AG09309 (cell line): ENCODE measurements around the gene LIG3.

Source experiments
- DNase-seq: peaks from one replicate; pipeline ENCODE4 v3.0.0-alpha.2; 2010; ENCODE audit warnings: low read depth
- H3K4me3 ChIP-seq: 2 replicates; pipeline ENCODE4 v1.5.1; 2011; ENCODE audit warnings: mild to moderate bottlenecking, low read depth, low read length, moderate library complexity; ENCODE audit not compliant: control insufficient read depth
- TF ChIP-seq, protein P1 (sequence below): IDR thresholded peaks from 2 replicates; pipeline ENCODE4 v1.5.1; 2011; ENCODE audit warnings: mild to moderate bottlenecking, low read depth, low read length, inconsistent platforms; ENCODE audit not compliant: insufficient read depth, control insufficient read depth; ENCODE audit errors: missing control alignments

LIG3 gene

DNA sequence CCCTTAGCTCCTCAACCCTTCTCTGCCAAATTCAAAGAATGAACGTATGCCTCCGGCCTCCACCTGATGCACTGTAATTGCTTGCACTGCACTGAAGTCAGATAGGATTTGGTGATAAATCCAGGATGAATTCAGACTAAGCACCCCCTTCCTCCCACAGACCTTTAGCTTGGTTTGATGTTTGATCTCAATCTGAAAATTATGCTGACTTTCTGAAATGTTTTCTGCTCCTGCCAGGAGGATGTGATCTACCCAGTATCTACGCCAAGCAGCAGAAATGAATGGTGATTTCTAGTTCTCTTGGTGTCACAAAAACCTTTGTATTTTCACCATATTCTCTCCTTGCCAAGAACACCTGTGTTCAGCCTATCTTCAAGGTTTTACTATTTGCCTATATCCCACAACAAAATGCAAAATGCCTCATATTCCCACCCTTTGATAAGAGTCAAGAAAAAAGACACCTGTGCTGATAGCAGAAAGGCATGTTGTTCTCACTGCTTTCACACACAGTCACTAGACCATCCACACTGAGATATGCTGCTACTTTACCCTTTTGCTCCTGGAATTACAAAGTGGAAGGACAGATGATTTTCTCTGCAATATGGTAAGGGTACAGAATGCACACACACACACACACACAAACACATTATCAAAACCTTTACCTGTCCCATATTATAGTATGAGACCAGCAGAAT is 68.5 kb downstream of the LIG3 start:
- TF ChIP-seq, protein P1, sequence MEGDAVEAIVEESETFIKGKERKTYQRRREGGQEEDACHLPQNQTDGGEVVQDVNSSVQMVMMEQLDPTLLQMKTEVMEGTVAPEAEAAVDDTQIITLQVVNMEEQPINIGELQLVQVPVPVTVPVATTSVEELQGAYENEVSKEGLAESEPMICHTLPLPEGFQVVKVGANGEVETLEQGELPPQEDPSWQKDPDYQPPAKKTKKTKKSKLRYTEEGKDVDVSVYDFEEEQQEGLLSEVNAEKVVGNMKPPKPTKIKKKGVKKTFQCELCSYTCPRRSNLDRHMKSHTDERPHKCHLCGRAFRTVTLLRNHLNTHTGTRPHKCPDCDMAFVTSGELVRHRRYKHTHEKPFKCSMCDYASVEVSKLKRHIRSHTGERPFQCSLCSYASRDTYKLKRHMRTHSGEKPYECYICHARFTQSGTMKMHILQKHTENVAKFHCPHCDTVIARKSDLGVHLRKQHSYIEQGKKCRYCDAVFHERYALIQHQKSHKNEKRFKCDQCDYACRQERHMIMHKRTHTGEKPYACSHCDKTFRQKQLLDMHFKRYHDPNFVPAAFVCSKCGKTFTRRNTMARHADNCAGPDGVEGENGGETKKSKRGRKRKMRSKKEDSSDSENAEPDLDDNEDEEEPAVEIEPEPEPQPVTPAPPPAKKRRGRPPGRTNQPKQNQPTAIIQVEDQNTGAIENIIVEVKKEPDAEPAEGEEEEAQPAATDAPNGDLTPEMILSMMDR, result no peak
- H3K4me3 ChIP-seq, result no peak overlapping the region
- DNase-seq, result no peak

DNA sequence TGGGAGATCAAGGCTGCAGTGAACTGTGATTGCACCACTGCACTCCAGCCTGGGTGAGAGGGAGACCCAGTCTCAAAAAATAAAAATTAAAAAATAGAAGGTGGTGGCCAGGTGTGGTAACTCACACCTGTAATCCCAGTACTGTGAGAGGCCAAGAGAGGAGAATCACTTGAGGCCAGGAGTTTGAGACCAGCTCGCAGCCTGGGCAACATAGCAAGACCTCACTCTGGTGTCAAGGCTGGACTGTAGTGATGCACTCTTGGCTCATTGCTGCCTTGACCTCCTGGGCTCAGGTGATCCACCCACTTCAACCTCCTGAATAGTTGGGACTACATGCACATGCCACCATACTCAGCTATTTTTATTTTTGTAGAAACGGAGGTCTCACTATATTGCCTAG is 69.9 kb downstream of the LIG3 start:
- DNase-seq, result no peak
- TF ChIP-seq, protein P1, result no peak
- H3K4me3 ChIP-seq, result no peak overlapping the region

- H3K4me3 ChIP-seq, result no peak overlapping the region
- DNase-seq, result no peak
- TF ChIP-seq, protein P1, result no peak
These were observed 70.9 kb downstream of the LIG3 start for GRCh38 chr17:35051183-35051578.

DNA sequence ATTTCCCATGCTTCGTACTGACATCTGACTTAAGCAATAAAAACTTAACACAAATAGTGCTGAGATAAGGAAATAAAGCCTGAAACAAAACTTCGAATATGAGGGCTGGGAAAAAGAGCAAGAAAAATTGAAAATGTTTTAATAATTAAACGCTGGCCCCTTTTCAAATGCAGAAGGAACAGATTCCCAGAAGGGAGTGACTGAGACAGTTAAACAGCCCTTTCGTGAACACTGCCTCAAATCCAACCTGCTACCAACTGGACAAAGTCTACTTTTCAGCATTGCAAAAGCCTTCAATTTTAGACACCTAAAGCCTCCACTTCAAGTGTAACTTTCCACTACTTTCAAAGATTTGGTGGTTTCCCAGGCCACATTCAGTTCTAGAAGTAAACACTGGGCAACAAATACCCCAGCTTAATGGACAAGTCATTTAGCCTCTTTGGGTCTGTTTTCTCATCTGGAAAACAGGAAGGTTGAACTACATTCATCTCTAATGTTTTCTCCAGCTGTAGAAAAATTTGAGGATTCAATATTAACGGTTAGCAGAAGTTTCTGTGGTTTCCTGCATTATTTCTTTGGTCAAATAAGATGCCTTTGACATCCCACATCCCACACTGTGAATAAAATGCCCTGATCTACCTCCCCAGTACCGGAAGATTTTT is 71.4 kb downstream of the LIG3 start:
- no peak for DNase-seq
- H3K4me3 ChIP-seq, result no peak overlapping the region
- TF ChIP-seq, protein P1, result no peak

DNA sequence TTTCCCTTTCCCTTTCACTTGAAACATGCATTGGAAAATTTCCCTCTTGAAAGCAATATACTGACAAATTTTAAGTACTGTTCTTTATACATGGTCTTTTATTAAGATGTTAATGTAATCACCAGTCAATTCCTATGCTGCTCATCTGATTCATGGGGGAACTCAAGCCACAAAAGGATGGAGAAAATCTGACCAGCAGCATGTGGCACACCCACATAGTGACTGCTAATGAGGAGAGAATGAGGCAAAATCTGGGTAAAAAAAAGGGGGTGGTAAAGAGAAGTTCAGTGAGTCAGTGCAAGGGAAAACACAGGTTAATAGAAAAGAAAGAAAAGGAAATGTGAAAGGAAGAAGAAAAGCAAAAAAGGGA is 71.9 kb downstream of the LIG3 start:
- no peak for DNase-seq
- no peak overlapping the region for H3K4me3 ChIP-seq
- TF ChIP-seq, protein P1, result no peak

DNA sequence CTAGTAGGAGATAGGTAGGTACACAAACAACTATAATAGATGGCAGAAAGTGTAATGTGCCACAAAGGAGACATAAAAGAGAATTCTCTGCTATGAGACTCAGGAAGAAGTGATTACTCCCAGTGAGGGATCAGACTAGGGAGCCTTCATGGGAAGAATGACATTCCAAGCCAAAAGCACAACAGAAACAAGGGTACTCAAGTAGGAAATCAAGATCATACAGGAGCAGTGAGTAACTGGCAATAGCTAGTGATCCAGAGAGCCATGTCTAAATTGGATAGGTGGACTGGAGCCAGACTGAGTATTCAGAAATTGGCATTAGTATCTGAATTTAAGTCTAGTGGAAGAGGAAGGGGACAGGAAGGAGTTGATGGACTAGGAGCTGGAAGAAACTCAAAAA is 72.5 kb downstream of the LIG3 start:
- TF ChIP-seq, protein P1, result no peak
- H3K4me3 ChIP-seq, result no peak overlapping the region
- no peak for DNase-seq
